Stimulated activated CD8-positive, alpha-beta memory T cell treated with anti-CD3 and anti-CD28 coated beads, Interleukin-15, amount 100 ng/mL, for 48 hours (primary cell): ENCODE results near the gene TRIB2.

Experiments
- DNase-seq, 2 donors: peaks; one replicate each; pipeline ENCODE4 v3.0.0-alpha.2; 2020; ENCODE audit warnings: low read depth in 2 of 2

TRIB2 gene

GRCh38 chr2:12778369-12778768, 61.6 kb downstream of the TRIB2 start:
- no peak for DNase-seq

GRCh38 chr2:12778811-12779579, 62.3 kb downstream of the TRIB2 start:
- no peak for DNase-seq

- DNase-seq: no peak
Measured at GRCh38 chr2:12781329-12781728, 64.6 kb downstream of the TRIB2 start.

GRCh38 chr2:12787891-12788801, 71.4 kb downstream of the TRIB2 start:
- no peak for DNase-seq

GRCh38 chr2:12791906-12792305, 75.2 kb downstream of the TRIB2 start:
- DNase-seq: no peak
